Colon (tissue), 2 donors: ENCODE results near the gene MICALL1.

ENCODE experiments used
- FAIRE-seq: peaks from 2 replicates; lab custom pipeline; 2012; peaks lifted over from hg19 to GRCh38; lab: Jason Lieb, UNC
- donor health status: control.
- donor health status: control.

MICALL1 gene

DNA sequence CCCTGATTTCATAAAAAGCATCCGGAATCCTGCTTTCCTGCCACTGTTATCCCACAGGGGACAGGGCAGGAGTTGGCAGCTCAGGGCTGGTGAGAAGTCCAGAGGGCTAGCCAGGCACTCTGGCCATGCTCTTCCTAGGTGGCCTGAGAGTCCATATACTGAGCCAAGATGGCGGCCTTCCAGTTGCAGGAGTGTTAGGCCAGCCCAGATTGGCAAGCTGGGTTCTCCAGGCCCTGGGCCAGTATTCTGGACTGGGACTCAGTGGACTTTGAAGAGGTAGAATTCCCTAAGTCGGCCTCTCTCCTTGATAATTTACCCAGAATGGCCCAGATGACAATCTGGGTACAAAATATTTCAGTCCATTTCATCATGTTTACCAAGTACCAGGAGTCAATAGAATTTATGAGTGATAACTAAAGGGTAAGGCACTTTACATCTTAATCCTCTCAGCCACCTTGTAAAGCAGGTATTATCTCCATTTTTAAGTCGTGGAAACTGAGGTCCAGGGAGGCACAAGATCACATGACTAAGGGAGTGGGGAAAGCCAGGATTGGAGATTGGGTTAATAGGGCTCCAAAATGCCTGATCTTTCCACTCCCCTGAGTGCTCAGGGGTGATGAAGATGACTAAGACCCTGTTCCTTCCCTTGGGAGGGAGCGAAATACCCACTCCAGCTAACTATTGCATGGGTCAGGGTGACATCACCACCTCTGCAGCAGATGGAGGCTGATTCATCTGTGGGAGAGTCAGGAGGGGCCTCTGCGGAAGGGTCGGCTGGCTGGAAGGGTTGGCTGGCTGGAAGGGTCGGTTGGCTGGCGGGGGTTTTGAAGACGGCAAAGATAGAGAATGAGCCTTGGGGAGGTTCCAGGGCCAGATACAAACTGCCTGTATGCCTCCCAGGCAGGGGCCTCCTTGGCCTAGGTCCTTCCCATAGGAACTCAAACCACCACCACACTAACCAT, 1.2 kb upstream of the MICALL1 start:
- no peak for FAIRE-seq

DNA sequence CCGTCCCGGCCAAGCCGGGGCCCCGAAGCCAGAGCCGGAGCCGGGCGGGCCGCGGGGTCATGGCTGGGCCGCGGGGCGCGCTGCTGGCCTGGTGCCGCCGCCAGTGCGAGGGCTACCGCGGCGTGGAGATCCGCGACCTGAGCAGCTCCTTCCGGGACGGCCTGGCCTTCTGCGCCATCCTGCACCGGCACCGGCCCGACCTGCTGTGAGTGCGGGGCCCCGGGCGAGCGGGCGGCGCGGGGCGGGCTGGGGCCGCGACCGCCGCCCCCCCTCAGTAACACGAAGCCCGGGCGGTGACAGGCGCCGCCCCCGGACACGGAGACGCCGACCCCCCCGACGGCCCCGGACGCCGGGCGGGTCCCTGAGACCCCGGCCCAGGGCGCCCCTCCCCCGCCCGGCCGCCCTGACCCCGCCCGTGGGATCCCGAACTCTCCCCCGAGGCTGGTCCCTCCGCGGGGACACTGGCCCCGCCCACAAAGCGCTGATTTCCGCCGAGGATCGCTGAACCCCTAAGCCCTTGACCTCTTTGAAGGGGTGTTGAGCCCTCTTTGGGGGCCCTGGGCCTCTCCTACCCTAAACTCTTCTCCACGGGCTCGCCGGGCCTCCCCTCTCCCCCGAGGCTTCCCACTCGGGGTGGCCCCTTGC, 389 bp downstream of the MICALL1 start:
- no peak for FAIRE-seq

DNA sequence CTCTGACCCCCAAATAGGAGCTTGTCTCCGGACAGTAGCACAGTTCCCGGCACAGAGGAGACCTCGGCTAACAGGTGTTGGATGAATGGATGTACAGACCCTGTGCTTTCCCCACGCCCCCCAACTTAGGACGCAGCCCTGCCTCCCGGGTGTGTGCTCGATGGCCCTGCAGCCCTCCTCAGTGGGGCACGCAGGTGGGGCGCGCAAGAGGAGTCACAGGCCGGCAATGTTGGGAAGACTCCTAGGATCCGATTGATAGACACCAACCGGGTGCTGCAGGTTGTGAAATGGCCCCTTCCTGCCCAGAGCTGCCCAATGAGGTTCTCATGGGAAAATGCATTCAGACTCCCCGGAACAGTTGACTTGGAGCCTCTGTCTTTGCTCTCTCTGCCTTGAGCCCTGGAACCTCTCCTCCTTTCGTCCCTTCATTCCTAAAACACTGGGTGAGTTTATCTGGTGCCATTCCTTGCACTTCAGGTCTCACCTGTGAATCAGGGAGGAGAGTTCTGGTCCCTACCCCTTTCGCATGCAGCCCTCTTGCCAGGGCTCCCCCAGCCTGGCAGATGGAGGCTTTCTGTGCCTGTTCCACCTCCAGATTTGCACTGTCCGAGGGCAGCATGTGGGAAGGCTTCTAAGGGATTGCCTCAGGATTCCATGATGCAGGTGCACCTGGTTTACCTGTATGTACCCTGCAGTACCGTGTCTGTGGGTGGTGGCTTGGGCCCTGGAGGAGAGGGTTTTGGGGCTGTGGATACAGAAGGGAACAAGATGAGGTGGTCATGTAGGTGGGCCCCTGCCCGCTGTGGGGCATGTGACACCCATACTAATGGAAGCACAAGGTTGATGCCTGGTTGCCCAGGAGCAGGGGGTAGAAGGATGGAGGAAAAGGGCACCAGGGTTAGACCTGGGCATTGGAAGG, 1.2 kb downstream of the MICALL1 start:
- FAIRE-seq = no peak

DNA sequence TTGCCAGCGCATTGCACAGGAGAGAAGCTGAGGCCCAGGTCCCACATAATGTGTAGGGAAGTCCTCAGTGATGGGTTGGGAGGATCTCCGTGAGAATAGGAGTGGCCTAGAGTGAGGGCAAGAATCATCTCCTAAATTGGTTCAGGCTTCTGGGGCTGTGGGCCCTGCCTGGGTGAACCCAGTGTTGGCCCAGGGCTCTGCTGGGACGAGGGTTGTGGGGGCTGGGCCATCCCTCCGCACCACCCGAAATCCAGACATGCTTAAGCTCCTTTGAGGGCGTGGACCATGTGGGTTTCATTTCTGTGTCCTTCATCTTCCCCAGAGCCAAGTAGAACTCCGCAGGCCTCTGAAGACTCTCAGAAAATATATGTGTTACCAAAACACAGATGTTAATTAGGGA, 3.7 kb downstream of the MICALL1 start:
- no peak for FAIRE-seq

DNA sequence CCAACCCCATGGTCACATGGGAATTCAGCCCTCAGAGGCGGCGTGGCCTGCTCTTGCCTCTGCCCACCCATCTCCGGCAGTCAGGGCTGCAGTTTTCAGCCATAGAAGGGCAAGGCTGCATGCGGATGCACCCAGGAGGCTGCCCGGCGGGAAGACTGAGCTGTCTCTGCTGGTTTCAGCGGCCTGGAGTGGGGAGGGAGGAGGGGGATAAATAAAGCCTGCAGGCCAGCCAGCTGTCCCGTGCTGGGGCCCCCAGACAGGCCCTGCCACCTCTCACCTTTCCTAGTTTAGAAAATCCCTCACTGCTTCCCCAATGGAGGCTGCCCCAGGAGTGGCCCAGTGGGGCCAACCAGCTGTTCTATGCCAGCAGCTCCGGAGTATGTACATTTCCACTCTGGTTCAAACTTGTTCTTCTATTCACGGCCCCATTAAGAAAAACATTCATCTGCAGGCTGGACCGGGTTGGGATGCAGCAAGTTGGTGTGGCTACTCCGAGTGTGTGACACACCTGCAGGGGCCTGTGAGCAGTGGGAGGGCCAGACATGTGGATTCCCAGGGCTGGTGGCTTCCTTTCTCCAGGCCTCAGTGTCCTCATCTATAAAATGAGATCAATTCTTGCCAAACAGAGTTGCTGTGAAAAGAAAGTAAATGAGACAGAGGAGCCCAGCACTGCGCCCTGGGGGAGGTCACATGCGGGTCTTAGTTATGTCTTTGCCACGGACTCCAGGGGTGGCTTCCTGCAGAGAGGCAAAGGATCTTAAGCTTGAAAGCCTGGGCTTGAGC, 5.0 kb downstream of the MICALL1 start:
- no peak for FAIRE-seq

DNA sequence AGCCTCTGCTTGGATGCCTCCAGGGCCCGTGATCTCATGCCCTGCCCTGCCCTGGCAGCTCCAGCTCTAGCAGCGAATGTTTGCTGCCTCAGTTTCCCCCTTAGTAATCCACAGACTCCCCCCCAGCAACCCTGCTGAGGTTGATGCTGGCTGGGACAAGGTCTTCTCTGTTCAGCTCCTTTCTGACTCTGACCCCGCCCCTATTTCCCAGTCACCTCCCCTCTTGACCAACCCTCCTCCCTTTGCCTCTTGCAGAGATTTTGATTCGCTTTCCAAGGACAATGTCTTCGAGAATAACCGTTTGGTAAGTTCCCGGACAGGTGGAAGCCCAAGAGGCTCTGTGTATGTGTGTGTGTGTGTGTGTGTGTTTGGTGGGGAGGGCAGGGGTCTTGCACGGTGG, 5.6 kb downstream of the MICALL1 start:
- no peak for FAIRE-seq

DNA sequence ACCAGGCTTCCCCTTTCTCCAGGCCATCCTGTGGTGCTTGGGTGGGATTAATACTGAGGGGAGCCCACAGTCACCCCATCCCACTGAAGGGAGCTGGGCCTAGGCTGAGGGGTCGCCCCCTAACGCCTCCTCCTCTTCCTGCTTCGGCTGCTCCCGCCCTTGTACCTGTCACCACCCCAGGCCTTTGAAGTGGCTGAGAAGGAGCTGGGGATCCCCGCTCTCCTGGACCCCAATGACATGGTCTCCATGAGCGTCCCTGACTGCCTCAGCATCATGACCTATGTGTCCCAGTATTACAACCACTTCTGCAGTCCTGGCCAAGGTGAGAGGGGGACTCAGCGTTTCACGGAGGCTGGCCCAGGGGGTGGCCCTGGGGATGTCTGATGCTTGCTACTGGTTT, 6.1 kb downstream of the MICALL1 start:
- no peak for FAIRE-seq

DNA sequence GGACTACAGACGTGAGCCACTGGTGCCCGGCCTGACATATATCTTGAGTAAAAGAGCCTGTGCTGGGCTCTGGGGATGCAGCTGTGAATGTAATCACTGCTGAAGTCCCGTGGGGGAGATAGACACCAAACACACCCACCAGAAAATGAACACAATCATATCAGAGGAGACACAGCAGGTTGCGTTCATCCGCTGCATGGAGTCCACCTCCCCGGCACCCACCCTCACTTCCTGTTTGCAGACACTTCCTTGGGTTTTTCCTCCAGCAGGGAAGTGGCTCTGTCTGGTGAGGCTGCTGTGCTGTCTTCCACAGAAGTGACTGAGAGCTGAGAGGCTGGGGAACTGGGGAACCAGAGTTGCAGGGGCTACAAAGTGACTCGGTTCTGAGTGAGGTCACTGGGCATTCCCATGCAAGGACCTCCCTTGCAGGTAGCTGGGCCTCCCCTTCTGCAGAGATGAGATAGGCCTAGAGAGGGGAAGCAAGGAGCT, 7.2 kb downstream of the MICALL1 start:
- no peak for FAIRE-seq

DNA sequence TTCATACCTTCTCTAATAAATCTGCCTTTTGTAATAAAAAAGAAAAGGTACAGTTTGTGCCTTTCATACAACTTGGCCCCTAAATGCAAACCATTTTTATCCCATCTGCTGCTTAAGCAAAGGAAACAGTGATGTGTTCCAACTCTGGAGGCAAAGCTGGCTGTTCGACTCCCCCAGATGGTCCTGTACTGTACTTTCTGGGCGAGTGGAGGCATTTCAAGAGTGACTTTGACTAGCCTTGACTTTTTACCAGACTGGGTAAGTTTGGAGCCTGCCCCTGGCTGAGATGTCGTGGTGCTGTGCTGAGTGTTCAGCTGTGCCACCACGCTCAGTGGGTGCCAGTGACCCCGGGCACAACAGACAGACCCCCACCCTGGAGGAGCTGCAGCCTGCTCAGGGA, 10.2 kb downstream of the MICALL1 start:
- no peak for FAIRE-seq

DNA sequence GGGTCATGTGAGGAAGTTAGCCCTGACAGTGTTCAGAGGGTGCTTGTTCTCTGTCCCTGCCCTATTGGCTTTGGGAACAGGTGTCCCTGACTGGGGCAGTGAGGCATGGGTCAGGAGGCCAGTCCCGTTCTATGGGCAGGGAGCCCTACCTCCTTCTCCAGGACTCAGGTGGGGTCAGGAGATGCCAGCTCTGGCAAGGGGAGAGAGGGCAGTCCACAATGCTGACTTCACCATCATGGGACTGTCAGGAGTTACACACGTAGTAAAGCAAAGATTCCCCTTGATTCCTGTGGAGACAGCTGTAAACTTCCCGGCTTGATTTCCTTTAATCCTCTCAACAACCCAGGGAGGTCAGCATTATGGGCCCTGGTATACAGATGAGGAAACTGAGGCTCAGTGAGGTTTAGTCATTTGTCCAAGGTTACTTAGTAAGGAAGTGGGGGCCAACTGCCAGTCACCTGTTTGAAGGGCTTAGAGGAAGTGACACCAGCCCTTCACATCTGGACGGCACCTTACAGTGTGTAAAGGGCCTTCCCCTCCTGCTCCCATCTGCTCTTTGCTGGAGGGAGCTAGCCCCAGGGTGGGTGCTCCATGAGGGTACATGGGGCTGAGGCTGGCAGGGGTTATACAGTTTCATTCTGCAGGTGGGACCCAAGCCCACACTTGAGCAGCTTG, 11.9 kb downstream of the MICALL1 start:
- FAIRE-seq = no peak

DNA sequence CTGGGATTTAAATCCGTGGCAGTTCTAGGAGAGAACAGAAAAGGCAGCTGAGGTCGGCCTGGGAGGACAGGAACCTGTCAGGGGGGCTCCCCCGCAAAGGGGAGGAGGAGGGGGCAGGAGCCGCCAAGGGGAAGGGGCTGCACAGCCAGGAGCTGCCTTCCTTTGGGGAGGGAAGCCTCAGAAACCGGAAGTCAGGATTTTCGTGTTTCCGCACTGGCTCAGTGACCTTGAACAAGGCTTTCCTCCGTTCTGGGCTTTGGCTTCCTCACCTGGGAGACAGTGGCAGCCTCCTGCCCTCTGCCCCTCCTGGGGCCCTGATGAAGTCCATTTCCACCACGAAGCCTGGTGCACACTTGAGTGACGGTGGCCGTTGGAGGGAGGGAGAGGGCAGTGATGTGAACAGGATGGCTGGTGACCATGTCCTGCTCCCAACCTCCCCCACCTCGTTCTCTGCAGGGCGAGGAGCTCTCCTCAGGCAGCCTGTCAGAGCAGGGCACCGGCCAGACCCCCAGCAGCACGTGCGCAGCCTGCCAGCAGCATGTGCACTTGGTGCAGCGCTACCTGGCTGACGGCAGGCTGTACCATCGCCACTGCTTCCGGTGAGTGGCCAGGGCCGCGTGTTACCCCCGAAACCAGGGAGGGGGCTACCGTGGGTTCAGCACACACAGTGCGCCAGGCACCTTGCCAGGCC, 12.6 kb downstream of the MICALL1 start:
- no peak for FAIRE-seq

DNA sequence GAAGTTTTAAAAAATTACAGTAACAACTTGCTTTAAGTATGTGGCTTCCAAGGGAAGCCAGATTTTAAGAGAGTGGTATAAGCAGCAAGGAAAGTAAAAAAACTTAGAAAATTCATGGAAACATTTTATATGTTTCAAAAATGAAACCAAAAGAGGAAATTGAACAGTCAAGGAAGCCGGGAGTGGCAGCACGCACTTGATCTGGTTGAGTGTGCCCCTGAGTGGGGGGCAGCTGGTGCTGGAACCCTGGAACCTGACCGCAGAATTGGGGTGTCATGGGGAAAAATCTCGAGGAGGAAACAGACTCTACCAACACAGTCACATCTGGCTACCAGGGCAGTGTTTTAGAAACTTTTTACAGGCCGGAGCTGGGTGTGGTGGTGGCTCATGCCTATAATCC, 14.0 kb downstream of the MICALL1 start:
- FAIRE-seq = no peak

DNA sequence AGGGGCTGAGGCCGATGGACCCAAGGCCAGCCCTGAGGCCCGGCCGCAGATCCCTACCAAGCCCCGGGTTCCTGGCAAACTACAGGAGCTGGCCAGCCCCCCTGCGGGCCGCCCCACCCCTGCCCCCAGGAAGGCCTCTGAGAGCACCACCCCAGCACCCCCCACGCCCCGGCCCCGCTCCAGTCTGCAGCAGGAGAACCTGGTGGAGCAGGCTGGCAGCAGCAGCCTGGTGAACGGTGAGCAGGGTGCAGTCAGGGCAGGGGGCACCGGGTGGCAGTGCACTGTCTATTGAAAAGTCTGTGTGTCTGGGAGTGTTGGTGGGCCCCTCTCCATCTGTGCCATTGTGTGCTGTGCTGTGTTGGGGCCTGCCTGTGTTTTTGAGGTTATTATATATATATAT, 16.1 kb downstream of the MICALL1 start:
- FAIRE-seq = no peak

DNA sequence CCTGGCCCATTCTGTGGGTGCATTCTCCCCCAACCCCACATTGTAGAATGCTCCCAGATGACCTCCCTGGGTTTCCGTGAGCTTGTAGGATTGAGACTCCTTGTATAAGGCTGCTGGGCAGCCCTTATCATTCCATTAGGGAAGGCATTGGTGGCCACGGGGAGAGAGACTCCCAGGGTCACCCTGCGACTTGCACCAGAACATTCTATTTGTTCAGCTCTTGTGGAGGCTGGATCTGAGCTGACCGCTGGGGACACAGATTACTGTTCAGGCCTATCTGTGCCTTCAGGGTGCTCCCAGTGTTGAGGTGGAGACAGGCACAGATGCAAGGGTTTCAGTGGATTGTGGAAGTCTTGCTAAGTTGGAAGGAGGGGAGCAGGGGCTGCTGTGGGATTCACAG, 17.8 kb downstream of the MICALL1 start:
- no peak for FAIRE-seq

DNA sequence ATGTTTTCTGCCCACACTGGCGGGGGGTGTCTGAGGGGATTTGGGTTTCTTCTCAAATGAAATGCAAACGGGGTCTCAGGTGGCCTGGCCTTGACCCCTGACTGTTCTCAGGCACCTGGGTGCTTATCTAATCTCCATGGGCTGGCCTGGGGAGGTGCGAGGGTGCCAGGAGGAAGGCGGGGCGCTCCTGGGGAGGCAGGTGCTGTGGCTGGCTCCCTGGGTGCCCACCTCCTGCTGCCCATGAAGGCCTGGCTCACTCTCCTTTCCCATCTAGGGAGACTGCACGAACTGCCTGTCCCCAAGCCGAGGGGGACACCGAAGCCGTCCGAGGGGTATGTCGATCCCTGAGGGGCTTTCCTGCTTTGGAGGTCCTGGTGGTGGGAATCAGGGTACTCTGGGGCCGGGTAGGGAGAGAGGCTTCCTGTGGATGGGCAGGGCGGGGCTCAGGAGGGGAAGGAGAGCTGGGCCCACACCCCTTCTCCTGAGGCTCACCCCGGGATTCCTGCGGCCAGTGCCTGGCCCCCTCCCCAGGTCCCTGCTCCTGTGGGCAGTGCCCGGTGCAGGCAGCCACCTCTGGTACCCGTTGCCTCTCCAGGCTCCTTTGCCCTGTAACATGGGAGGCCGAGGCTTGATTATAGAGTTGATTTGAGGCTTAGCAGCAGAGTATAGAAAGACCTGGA, 18.4 kb downstream of the MICALL1 start:
- FAIRE-seq = no peak

DNA sequence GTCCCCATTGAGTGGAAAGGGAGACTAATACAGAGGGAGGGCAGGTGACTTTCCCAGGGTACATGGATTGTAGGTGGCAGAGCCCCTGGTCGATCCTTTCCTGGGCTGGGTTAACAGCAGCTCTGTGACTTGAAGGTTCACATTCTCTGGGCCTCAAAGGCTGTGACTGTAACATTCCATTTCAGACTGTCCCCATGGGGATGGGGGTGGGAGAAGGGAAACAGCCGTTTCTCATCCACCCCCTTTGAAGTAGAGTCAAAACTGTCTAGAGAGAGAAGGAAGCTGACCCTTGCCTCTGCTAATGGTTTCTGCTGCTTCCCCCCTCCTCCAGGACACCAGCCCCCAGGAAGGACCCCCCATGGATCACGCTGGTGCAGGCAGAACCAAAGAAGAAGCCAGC, 19.2 kb downstream of the MICALL1 start:
- FAIRE-seq = no peak

DNA sequence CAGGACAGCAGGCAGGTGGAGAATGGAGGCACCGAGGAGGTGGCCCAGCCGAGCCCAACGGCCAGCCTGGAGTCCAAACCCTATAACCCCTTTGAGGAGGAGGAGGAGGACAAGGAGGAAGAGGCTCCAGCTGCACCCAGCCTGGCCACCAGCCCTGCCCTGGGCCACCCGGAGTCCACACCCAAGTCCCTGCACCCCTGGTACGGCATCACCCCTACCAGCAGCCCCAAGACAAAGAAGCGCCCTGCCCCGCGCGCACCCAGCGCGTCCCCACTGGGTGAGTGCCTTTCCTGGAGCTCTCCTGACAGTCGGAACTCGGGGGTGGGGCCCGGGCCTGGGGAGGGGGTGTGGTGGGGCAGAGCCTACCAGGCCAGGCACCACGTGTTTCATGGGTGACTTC, 19.7 kb downstream of the MICALL1 start:
- no peak for FAIRE-seq

DNA sequence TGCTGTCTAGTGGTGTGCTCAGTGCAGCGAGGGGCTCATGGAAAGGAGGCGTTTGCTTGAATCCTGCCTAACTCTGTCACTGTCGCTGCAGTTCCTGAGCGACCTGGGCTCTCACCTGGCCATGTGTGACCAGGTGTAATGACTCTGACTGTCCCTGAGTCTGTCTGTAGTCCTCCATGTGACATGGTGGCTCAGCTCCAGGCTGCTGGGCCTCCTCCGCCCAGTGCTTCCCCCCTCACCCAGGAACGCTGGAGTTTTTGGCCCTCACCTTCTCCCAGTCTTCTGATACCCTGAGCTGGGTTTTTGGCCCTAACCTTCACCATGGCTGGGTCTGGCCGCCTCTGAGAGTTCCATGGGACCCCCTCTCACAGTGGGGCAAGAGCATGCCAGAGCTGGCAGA, 20.3 kb downstream of the MICALL1 start:
- FAIRE-seq = no peak

DNA sequence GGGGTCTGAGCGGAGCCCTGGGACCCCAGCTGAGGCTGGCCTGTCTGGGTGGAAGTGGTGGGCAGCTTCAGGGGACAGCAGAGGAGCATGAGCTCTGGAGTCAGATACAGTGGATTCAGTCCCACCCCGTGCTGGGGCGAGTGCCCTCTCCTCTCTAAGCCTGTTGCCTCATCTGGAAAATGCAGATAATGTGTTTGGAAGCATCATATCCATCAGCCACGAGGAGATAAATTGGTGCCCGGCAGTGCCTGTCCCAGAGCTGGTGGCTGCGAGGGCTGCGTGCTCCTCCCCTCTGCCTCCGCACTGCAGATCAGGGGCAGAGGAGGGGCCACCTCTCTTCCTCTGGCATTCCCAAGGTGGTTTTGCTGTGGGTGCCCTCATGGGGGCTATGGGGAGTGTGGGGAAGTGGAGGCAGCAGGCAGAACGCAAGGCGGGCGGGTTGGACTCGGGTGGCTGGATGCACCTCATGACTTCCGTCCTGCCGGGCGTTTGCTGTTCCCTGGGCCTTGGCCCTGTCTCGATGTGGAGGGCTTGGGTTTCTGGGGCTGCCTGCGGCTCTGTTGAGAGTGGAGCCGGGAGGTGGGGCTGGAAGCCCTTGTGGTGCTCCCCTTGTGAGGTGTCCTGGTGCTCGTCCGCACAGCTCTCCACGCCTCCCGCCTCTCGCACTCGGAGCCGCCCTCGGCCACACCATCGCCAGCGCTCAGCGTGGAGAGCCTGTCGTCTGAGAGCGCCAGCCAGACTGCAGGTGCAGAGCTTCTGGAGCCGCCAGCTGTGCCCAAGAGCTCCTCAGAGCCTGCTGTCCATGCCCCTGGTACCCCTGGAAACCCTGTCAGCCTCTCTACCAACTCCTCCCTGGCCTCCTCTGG, 20.9 kb downstream of the MICALL1 start:
- no peak for FAIRE-seq
